OCI-LY3 (cell line): ENCODE results near the gene IRAK3.

Source experiments
- H2AFZ ChIP-seq: fragments of 200-600, 300-600 bp; shearing (Covaris generic); 2 replicates; pipeline ENCODE4 v1.6.0; 2014; ENCODE audit warnings: antibody characterized with exemption, low read depth, low read length
- H3K27ac ChIP-seq: fragments of 200-600, 300-600 bp; sonication (generic); 2 replicates; pipeline ENCODE4 v1.5.1; 2014; ENCODE audit warnings: mild to moderate bottlenecking, low read length, moderate library complexity, mixed read lengths
- H3K27me3 ChIP-seq: fragments of 200-600, 300-600 bp; sonication (generic); 2 replicates; pipeline ENCODE4 v1.6.1; 2014; ENCODE audit warnings: low read depth, low read length, mixed read lengths
- H3K36me3 ChIP-seq: fragments of 200-600, 300-600 bp; sonication (generic); replicated peaks from 2 replicates; pipeline ENCODE3; 2014; ENCODE audit warnings: low read depth, low read length, mixed read lengths
- H3K4me1 ChIP-seq: fragments of 300-600, 200-600 bp; sonication (generic); 2 replicates; pipeline ENCODE4 v1.6.1; 2014; ENCODE audit warnings: low read length, mixed read lengths
- H3K4me2 ChIP-seq: fragments of 200-600, 300-600 bp; sonication (generic); 2 replicates; pipeline ENCODE4 v1.6.1; 2014; ENCODE audit warnings: low read length, mixed read lengths
- H3K4me3 ChIP-seq: fragments of 300-600, 200-600 bp; sonication (generic); 2 replicates; pipeline ENCODE4 v1.5.1; 2014; ENCODE audit warnings: antibody characterized with exemption, mild to moderate bottlenecking, low read length, moderate library complexity
- H3K79me2 ChIP-seq: fragments of 300-600, 200-600 bp; shearing (Covaris generic); 2 replicates; pipeline ENCODE4 v1.6.1; 2014; ENCODE audit warnings: mild to moderate bottlenecking, low read length, mixed read lengths
- H3K9ac ChIP-seq: fragments of 300-600, 200-600 bp; shearing (Covaris generic); 2 replicates; pipeline ENCODE4 v1.6.0; 2014; ENCODE audit warnings: mild to moderate bottlenecking, low read length, moderate library complexity
- H3K9me3 ChIP-seq: fragments of 200-600, 300-600 bp; shearing (Covaris generic); 2 replicates; pipeline ENCODE4 v1.6.1; 2014; ENCODE audit warnings: low read length, mixed read lengths; ENCODE audit not compliant: insufficient read depth
- H4K20me1 ChIP-seq: fragments of 200-600, 300-600 bp; sonication (generic); 2 replicates; pipeline ENCODE4 v1.6.1; 2016; ENCODE audit warnings: low read length, mixed read lengths; ENCODE audit not compliant: insufficient read depth
- CTCF ChIP-seq: fragments of 200-600, 300-600 bp; sonication (generic); IDR thresholded peaks from 2 replicates; pipeline ENCODE4 v1.5.1; 2014; ENCODE audit warnings: antibody characterized with exemption, low read length, low read depth
- EZH2phosphoT487 ChIP-seq: fragments of 200-600 bp; shearing (Covaris generic); IDR thresholded peaks from 2 replicates; pipeline ENCODE4 v1.6.1; 2018; ENCODE audit warnings: antibody characterized with exemption, mixed run types, low read depth

IRAK3 gene

GRCh38 chr12:66243911-66244310 is 54.9 kb downstream of the IRAK3 start:
- Histone ChIP-seq H3K27ac (no peak overlapping the region), H3K4me1 (no peaks in the 10 kb centered on the region), H3K9ac (no peak overlapping the region), H3K79me2 (no peaks in the 10 kb centered on the region), H2AFZ (no peak overlapping the region), H3K27me3 (no peaks in the 10 kb centered on the region), H3K36me3 (no peaks in the 10 kb centered on the region), H3K9me3 (no peaks in the 10 kb centered on the region), H3K4me3 (no peak overlapping the region), H4K20me1 (no peaks in the 10 kb centered on the region), H3K4me2 (no peak overlapping the region)
- TF ChIP-seq CTCF, result no peak
- no peak for TF ChIP-seq EZH2phosphoT487

- Histone ChIP-seq H3K9me3 (no peaks in the 10 kb centered on the region), H4K20me1 (no peaks in the 10 kb centered on the region), H3K4me1 (no peaks in the 10 kb centered on the region), H3K36me3 (no peaks in the 10 kb centered on the region), H2AFZ (no peak overlapping the region), H3K27me3 (no peaks in the 10 kb centered on the region), H3K4me2 (no peak overlapping the region), H3K27ac (no peak overlapping the region), H3K4me3 (no peak overlapping the region), H3K79me2 (no peaks in the 10 kb centered on the region), H3K9ac (no peak overlapping the region)
- no peak for TF ChIP-seq EZH2phosphoT487
- no peak for TF ChIP-seq CTCF
Observed at GRCh38 chr12:66244446-66244845, 55.4 kb downstream of the IRAK3 start.

DNA sequence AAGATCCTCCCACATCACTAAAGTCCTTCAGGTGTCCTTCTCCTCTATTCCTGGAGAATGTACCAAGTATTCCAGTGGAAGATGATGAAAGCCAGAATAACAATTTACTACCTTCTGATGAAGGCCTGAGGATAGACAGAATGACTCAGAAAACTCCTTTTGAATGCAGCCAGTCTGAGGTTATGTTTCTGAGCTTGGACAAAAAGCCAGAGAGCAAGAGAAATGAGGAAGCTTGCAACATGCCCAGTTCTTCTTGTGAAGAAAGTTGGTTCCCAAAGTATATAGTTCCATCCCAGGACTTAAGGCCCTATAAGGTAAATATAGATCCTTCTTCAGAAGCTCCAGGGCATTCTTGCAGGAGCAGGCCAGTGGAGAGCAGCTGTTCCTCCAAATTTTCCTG is 58.7 kb downstream of the IRAK3 start:
- Histone ChIP-seq H3K4me2 (no peak overlapping the region), H3K27ac (no peak overlapping the region), H2AFZ (no peak overlapping the region), H3K4me1 (no peaks in the 10 kb centered on the region), H3K36me3 (no peaks in the 10 kb centered on the region), H4K20me1 (no peaks in the 10 kb centered on the region), H3K9ac (no peak overlapping the region), H3K4me3 (no peak overlapping the region), H3K9me3 (no peaks in the 10 kb centered on the region), H3K27me3 (peaks cover 5% of the 10 kb centered on the region; the same call in 1 of the 2 replicates), H3K79me2 (no peaks in the 10 kb centered on the region)
- TF ChIP-seq CTCF (no peak), EZH2phosphoT487 (no peak)

DNA sequence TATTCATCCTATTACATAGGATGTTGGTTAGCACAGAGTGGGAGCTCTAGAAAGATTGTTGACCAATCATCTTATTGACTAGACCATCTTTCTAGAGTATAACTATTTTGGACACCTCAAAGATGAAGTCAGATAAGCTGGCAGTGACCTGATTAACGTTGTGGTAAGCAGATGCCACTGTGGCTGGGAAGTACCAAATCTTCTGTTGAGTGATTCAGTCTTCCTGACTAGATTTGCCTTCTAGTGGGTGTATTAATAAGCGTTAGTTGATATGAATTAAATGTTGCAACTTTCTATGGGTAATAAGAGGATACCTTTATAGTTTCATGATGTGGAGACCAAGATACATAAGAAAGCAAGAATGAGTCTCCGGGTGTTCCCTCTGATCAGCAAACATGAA is 62.0 kb downstream of the IRAK3 start:
- Histone ChIP-seq H3K9ac (no peak overlapping the region), H3K27me3 (peaks cover 23% of the 10 kb centered on the region), H3K79me2 (no peaks in the 10 kb centered on the region), H3K9me3 (no peaks in the 10 kb centered on the region), H3K4me1 (no peaks in the 10 kb centered on the region), H3K4me2 (no peak overlapping the region), H4K20me1 (no peaks in the 10 kb centered on the region), H3K4me3 (no peak overlapping the region), H3K36me3 (no peaks in the 10 kb centered on the region), H2AFZ (no peak overlapping the region), H3K27ac (no peak overlapping the region)
- no peak for TF ChIP-seq EZH2phosphoT487
- no peak for TF ChIP-seq CTCF
